Measurements from ENCODE around the gene ERBB3. TPM values are rescaled to one million over a fixed set of nuclear protein-coding genes. Genes with fewer than 3 reads are reported as not detected.

The ERBB3 gene
- total and polyA plus RNA-seq, 8 donors: 29.5 to 106 (median 50.3) TPM

GRCh38 chr12:56134897-56135296, 54.9 kb downstream of the ERBB3 start:
- Histone ChIP-seq H3K4me3 (no peak overlapping the region), H3K27ac (no peak overlapping the region), H3K36me3 (peaks cover 3 to 80% (median 9%) of the 10 kb centered on the region in 3 donors), H3K27me3 (no peaks in the 10 kb centered on the region), H3K4me1 (peaks cover 0 to 2% (median 0%) of the 10 kb centered on the region in 3 donors), H3K9me3 (no peaks in the 10 kb centered on the region)
- 97 to 98% methylated on average over 6 of the region's 6 CpGs for WGBS, 2 donors
- DNase-seq (no peak), ATAC-seq (no peak), FAIRE-seq (no peak)
- TF ChIP-seq, protein P1, sequence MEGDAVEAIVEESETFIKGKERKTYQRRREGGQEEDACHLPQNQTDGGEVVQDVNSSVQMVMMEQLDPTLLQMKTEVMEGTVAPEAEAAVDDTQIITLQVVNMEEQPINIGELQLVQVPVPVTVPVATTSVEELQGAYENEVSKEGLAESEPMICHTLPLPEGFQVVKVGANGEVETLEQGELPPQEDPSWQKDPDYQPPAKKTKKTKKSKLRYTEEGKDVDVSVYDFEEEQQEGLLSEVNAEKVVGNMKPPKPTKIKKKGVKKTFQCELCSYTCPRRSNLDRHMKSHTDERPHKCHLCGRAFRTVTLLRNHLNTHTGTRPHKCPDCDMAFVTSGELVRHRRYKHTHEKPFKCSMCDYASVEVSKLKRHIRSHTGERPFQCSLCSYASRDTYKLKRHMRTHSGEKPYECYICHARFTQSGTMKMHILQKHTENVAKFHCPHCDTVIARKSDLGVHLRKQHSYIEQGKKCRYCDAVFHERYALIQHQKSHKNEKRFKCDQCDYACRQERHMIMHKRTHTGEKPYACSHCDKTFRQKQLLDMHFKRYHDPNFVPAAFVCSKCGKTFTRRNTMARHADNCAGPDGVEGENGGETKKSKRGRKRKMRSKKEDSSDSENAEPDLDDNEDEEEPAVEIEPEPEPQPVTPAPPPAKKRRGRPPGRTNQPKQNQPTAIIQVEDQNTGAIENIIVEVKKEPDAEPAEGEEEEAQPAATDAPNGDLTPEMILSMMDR (IDR thresholded peaks at IDR 0.05): no peak
- intact Hi-C loops (cut with DNase I): no loop called here

DNA sequence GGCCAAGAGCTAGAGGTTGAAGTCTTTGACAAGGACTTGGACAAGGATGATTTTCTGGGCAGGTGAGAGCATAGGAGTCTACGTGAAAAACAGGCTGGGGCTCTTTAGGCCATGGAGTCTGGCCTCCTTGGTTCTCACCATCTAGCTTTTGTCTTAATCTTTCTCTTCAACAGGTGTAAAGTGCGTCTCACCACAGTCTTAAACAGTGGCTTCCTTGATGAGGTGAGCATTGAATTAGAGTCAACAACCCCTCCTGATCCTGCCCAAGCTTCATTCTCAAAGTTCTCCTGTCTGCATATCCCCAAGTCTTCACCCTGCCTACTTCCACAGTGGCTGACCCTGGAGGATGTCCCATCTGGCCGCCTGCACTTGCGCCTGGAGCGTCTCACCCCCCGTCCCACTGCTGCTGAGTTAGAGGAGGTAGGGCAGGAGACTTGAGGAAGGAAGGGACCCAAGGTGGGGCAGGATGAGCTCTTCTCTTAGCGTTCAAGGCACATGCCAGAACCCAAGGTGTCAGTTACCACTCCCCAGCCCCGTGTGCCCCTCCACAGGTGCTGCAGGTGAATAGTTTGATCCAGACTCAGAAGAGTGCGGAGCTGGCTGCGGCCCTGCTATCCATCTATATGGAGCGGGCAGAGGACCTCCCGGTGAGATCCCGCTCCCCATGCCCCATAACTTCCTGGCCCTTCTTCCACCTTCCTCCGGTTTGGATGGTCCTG, 58.0 kb downstream of the ERBB3 start:
- TF ChIP-seq, protein P1 (IDR thresholded peaks at IDR 0.05): no peak
- Histone ChIP-seq H3K27ac (no peak overlapping the region), H3K4me1 (no peaks in the 10 kb centered on the region), H3K9me3 (no peaks in the 10 kb centered on the region), H3K27me3 (no peaks in the 10 kb centered on the region), H3K36me3 (peaks cover 0 to 81% (median 10%) of the 10 kb centered on the region in 3 donors), H3K4me3 (no peak overlapping the region)
- no peak for FAIRE-seq
- no peak for ATAC-seq
- intact Hi-C loops (cut with DNase I): no loop called here
- 94 to 97% methylated on average over 14 of the region's 14 CpGs for WGBS, 2 donors
- DNase-seq: no peak

DNA sequence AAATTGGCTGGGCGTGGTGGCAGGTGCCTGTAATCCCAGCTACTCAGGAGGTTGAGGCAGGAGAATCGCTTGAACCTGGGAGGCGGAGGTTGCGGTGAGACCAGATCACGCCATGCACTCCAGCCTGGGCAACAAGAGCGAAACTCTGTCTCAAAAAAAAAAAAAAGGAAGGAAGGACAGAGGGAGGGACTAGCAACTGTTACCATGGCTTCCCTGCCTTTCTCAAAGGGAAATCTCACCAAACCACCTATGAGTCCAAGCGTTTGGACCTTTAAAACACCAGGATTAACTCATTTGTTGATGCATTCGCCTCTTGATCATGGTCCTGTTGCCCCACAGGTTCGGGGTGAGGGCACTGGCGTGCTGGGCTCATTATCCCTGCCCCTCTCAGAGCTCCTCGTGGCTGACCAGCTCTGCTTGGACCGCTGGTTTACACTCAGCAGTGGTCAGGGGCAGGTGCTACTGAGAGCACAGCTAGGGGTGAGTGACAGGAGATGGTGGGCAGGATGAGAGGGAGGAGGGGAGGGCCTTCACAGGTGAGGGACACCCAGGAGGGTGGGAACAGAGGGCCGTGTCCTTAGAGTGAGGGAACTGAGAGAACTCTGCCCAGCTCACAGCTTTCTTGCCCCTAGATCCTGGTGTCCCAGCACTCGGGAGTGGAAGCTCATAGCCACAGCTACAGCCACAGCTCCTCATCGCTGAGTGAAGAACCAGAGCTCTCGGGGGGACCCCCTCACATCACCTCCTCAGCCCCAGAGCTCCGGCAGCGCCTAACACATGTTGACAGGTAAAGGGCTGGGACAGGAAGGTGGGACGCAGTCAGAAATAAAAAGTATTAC, 62.2 kb downstream of the ERBB3 start:
- DNase-seq (no peak), FAIRE-seq (no peak), ATAC-seq (no peak)
- no peak overlapping the region for H3K4me3 ChIP-seq
- 89 to 91% methylated on average over 19 of the region's 19 CpGs for WGBS, 2 donors
- no peaks in the 10 kb centered on the region for H3K27me3 ChIP-seq
- TF ChIP-seq, protein P1 (IDR thresholded peaks at IDR 0.05): no peak
- no peaks in the 10 kb centered on the region for H3K9me3 ChIP-seq
- intact Hi-C loops (cut with DNase I): no loop called here
- H3K36me3 ChIP-seq: peaks cover 0 to 72% (median 15%) of the 10 kb centered on the region in 3 donors
- no peak overlapping the region for H3K27ac ChIP-seq
- peaks cover 0 to 12% (median 12%) of the 10 kb centered on the region in 3 donors for H3K4me1 ChIP-seq

DNA sequence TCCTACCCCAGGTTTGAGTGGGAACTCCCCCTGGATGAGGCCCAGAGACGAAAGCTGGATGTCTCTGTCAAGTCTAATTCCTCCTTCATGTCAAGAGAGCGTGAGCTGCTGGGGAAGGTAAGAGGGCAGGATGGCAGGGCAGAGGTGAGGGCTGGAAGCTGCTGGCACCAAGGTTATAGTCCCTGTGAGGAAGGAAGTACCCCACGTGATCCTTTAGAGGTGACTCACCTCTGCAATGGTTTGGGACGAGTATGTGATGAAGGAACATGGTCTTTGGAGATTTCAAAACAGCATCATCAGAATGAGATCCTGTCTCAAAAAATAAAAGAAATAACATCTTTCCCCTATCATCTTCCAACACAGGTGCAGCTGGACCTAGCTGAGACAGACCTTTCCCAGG, 63.3 kb downstream of the ERBB3 start:
- DNase-seq (no peak), ATAC-seq (no peak), FAIRE-seq (no peak)
- intact Hi-C loops (cut with DNase I): no loop called here
- no peaks in the 10 kb centered on the region for H3K9me3 ChIP-seq
- H3K27me3 ChIP-seq: no peaks in the 10 kb centered on the region
- WGBS, 2 donors: 85 to 89% methylated on average over 4 of the region's 4 CpGs
- TF ChIP-seq, protein P1 (IDR thresholded peaks at IDR 0.05): no peak
- peaks cover 0 to 12% (median 12%) of the 10 kb centered on the region in 3 donors for H3K4me1 ChIP-seq
- no peak overlapping the region for H3K27ac ChIP-seq
- no peak overlapping the region for H3K4me3 ChIP-seq
- peaks cover 0 to 62% (median 12%) of the 10 kb centered on the region in 3 donors for H3K36me3 ChIP-seq
